HG03066 (cell line): ENCODE results near the gene CHD5.

Source experiments
- ATAC-seq: cut with Tn5 transposase; IDR thresholded peaks from one replicate; pipeline ENCODE4 v1.9.1; 2021; ENCODE audit warnings: low read depth; ENCODE audit not compliant: unreplicated experiment

CHD5 gene

GRCh38 chr1:6134741-6135510 is 45.2 kb downstream of the CHD5 start:
- no peak for ATAC-seq

- ATAC-seq: no peak
Measured at GRCh38 chr1:6134206-6134605, 45.9 kb downstream of the CHD5 start.

DNA sequence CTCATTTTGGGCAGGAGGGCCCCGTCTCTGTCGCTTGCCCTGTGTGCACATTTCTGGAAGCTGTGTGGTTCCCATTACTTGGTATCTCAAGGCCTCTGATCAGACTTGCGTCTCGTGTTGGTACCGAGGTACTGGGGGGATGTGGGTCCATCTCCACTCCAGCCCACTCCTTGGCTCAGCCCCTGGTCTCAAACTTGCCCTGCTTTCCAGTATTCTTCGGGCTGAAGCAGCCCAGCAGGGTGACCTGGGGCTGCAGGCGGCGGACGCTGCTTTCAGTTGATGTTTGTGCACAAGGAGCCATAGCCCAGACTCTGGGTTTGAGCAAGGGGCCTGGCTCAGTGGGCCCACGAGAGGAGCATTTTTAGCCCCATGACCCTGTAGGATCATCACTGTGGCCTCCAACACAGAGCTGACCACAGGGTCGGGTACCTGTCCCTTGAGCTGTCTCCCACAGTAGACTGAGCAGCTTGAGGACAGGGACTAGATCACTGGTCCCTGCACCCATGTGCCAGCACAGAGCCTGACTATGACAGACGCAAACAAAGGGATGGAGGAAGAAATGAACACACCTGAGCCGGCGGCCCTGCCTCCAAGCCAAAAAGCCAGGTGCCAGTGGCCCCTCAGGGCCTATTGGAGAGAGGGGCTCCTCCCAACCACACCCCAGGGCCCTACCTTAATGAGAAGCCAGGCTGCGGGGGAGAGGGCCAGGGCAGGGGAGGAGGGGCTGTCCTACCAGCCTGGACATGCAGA is 46.8 kb downstream of the CHD5 start:
- no peak for ATAC-seq

DNA sequence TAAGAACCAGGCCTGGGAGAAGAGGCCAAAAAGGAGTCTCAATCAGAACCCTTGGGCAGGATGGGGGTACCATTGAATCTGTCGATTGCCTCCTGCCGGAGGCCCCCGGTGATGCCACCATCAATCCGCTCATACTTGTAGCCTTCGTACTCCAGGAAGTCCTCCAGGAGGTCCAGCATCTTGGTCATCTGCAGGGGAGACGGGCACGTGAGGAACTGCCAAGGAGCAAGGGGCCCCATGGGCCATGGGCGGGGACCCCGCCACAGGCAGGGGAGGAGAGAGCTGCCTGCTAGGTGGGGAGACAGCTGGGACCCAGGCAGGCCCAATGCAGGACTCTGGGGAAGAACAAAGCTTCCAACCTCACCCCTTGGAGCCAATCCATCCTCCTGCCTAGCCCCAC is 48.6 kb downstream of the CHD5 start:
- no peak for ATAC-seq

DNA sequence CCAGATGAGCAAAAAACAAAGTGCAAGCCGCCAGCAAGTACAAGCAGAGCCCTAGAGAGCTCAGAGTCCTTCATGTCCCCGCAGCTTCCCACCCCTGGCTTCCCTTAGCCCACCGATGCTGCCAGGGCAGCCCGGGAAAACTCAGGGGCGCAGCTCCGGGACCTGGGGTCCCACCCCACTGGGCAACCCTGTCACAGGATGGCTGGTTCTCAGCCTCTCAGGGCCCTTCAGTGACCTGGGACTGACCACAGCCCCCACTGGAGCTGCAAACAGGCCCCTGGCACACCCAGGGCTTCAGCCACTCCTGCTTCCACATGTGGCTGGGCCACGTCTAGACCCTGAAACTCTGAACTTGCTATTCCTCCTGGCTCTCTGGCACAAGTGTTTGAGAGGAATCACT is 49.5 kb downstream of the CHD5 start:
- no peak for ATAC-seq

DNA sequence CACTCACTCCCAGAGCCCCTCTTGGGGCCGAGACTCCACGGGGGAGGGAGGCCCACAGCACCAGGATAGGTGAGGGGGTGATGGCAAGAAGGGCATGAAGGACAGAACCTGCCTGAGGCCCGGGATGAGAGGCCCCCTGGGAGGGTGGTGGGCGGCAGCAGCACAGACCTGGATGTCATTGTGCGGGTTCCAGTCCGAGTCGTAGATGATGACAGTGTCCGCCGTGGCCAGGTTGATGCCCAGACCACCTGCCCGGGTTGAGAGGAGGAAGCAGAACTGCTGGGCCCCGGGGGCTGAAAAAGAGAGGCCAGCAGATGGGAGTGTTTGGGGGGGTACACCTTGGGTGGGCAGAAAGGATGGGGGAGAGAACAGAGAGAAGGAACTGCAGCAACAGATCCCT is 50.1 kb downstream of the CHD5 start:
- no peak for ATAC-seq

GRCh38 chr1:6129313-6129712 is 50.8 kb downstream of the CHD5 start:
- no peak for ATAC-seq

DNA sequence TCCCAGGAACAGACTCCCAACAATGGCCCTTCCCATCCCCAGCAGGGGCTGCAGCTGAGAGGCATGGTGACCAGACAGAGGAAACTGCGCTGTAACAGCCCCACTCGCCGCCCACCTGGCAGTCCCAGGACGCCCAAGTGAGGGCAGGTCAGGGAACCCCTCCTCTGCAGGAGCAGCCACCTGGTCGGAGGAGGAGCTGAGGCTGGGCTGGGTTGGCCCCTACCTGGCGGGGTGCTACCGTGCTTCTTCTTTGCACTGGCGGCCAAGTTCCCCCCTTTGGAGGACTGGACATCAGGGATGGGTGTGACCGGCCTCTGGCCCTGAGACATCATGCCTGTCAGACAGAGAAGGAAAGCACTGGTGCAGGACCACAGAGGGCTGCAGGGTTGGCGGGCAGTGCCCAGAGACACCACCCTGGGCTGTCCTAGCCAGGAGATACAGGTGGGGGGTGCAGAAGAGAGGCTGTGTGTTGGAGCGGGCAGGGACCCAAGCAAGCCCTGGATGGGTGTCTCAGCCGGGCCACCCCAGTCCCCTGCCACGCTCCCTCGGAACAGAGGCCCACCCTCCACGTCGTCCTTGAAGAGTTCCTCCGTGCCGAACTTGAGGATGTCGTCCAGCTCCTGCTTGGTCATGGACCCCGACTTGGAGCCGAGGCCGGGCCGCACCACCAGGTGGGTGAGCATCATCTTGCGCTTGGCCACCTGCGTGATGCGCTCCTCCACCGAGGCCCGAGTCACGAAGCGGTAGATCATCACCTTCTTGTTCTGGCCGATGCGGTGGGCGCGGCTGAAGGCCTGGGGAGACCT is 51.6 kb downstream of the CHD5 start:
- ATAC-seq: no peak

DNA sequence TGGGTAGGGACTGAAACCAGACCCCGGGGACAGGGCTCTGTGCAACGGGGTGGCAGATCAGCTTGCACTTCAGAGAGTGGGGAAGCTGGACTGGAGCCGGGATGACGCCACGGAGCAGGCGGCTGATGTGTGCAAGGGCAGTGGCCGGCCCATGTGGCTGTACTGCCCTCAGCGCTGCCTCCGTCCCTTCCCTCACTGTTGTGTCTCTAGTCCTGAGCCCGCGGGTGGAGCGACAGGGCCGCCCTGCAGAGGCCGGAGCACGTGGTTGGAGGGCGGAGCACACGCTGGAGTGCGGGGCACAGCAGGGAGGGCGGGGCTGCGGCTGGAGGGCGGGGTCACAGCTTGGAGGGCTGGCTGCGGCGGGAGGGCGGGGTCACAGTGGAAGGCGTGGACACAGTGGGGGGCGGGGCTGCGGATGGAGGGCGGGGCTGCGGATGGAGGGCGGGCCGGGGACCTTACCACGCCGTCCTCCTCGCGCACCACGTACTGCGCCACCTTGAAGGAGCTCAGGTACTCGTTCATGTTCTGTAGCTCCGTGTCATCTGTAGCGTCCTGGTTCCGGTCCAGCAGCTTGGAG is 52.4 kb downstream of the CHD5 start:
- ATAC-seq: no peak

GRCh38 chr1:6126521-6127067 is 53.5 kb downstream of the CHD5 start:
- no peak for ATAC-seq

- ATAC-seq: no peak
Measured at GRCh38 chr1:6126028-6126427, 54.1 kb downstream of the CHD5 start.

DNA sequence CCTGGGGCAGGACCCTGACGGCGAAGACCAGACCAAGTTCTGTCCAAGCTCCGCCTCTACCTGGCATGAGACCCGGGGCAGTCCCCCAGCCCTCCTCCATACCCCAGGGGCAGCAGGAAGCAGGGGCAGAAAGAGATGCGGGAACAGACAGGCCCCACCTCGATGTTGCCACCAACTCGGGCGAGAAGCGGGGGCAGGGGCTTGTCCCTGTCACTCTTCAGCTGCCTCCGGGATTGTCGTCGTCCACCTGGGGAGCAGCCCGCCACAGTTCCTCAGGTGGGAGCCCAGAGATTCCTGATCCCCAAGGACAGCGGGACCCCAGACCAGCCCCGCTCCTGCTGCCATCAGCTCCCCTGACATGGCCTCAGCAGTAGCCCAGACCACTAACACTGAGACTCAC is 54.8 kb downstream of the CHD5 start:
- ATAC-seq: no peak

DNA sequence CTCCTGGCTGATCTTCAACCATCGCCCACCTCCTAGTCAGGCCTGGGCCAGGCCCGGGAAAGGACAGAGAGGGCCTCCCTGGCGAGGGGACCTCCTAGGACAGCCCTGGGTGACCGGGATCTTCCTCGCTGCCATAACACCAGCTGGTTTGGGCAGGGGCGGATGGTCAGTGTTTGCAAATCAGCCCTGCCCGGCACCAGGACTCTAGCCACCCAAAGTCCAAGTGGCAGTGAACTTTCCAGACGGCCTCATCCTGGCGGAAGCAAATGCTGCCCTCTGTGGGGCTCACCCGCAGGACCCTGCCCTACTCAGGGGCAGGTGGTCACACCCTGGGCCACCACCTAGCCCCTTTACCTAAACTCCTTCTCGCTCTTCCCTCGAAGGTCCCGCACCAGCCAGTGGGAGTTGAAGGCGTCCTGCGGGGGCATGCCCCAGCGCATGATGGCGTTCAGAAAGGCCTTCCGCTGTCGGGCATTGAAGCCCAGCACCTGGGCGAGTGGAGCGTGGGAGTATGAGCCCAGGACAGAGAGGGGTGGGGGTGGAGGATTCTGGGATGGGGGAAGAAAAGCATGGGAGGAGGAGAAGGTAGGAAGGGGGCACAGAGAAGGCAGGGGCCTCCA is 55.3 kb downstream of the CHD5 start:
- ATAC-seq: no peak

- ATAC-seq: no peak
Measured at GRCh38 chr1:6124341-6124740, 55.8 kb downstream of the CHD5 start.

DNA sequence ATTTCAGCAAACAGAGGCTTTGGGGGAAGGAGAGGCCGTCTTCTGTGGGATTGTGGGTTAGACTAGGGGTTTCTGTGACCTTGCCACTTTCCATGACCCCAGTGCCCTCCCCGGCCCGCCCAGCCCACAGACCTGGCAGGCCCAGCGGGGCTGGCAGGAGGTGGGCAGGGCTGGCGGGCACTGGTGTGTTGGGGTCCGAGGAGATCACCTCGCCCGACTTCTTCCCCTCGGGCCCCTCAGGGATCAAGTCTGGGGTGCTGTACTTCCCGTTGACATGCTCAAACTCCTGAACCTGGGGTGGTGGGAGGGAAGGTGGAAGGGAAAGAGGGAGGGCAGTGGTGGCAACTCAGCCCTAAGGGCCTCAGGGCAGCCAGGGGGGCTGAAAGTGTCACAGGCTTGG is 56.3 kb downstream of the CHD5 start:
- ATAC-seq: no peak

GRCh38 chr1:6123083-6123482 is 57.0 kb downstream of the CHD5 start:
- no peak for ATAC-seq

DNA sequence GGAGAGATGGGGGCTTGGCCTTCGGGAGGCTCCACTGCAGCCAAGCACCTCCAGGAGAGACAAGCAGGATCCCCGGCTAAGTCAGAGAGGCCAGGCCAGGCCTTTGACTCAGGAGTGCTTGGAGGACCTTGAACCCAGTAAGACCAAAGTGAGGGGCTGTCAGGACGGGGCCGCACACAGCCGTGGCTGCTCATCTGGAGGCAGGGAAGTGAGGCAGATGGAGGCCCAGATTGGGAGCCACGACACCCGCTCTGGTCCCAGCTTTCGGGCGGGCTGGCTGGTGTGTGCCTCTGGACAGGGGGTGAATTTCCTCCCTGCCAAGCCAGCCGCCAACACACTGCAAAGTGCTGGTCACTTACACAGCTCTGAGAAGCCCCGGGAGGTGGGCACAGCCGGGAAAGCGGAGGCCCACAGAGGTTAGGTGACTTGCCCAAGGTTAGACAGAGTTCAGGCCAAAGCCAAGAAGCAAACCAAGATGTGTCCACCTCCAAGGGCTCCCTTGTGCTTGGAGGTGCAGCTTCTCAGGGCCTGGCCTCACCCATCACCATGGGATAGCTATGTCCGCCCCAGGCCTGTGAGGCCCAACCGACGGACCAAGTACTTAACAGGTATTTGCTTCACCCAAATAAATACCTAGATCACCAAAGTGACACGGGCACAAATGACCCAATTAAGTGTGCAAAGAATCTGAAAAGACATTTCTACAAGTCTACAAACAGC is 58.3 kb downstream of the CHD5 start:
- ATAC-seq: no peak

DNA sequence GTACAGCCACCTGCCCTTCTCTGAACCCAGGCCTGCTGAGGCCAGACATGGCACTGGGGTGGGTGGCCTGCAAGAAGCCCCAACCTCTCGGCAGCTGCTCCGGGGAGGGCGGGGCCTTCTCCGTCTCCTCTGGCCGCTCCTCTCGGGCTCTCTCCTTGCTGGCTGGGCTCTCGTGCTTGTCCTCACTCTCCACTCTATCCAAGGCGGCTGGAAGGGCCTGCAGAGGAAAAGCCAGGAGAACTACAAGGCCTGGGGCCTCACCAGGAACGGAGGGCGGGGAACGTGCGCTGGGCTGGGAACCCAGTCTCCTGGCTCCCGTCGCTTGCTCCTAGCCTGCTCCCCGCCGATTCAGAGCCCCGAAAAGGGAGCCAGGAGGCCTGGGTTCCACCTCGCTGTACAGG is 59.1 kb downstream of the CHD5 start:
- ATAC-seq: no peak

DNA sequence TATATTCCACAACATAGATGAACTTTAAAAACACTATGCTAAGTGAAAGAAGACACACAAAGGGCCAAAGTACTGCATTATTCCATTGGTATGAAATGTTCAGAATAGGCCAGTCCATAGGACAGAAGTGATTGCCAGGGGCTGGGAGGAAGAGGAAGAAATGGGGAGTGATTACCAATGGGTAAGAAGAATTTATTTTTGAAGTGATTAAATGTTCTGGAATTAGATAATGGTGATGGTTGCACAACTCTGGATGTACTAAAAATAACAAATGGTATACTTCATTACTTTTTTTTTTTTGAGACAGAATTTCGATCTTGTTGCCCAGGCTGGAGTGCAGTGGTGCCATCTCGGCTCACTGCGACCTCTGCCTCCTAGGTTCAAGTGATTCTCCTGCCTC is 61.7 kb downstream of the CHD5 start:
- ATAC-seq: no peak

- ATAC-seq: no peak
Measured at GRCh38 chr1:6117624-6118023, 62.5 kb downstream of the CHD5 start.
